Measurements from ENCODE around the gene MED13L.
A peak's percentile ranks its signal among the peaks of the same experiment; 100 is the strongest.

The MED13L gene

GRCh38 chr12:116101991-116102390, 175.5 kb downstream of the MED13L start:
- no peaks in the 10 kb centered on the region for H3K9me3 ChIP-seq
- no peak for TF ChIP-seq CTCF (IDR thresholded peaks at IDR 0.05)
- peaks cover 5% of the 10 kb centered on the region for H3K36me3 ChIP-seq
- no peaks in the 10 kb centered on the region for H3K27me3 ChIP-seq
- H3K4me3 ChIP-seq (ENCODE audit: low read depth in 1 of 2, low read length in 1 of 2): no peak overlapping the region
- H3K27ac ChIP-seq: peak overlapping the region; percentile 32
- peaks cover 0 to 10% of the 10 kb centered on the region in 2 experiments for H3K4me1 ChIP-seq (ENCODE audit: control insufficient read depth in 1 of 2, insufficient read depth in 1 of 2, low read depth in 1 of 2, low read length in 1 of 2)

GRCh38 chr12:116099652-116100432, 177.7 kb downstream of the MED13L start:
- no peaks in the 10 kb centered on the region for H3K9me3 ChIP-seq
- peaks cover 0 to 10% of the 10 kb centered on the region in 2 experiments for H3K4me1 ChIP-seq (ENCODE audit: control insufficient read depth in 1 of 2, insufficient read depth in 1 of 2, low read depth in 1 of 2, low read length in 1 of 2)
- no peak for TF ChIP-seq CTCF (IDR thresholded peaks at IDR 0.05)
- peaks cover 13% of the 10 kb centered on the region for H3K36me3 ChIP-seq
- H3K4me3 ChIP-seq (ENCODE audit: low read depth in 1 of 2, low read length in 1 of 2): no peak overlapping the region
- H3K27ac ChIP-seq: peak overlapping the region; percentile 19
- H3K27me3 ChIP-seq: no peaks in the 10 kb centered on the region

- TF ChIP-seq CTCF (IDR thresholded peaks at IDR 0.05): no peak
- no peaks in the 10 kb centered on the region for H3K9me3 ChIP-seq
These were observed 180.6 kb downstream of the MED13L start for GRCh38 chr12:116096874-116097273.

GRCh38 chr12:116094475-116094874, 183.0 kb downstream of the MED13L start:
- Histone ChIP-seq H3K36me3 (peaks cover 24% of the 10 kb centered on the region), H3K27ac (no peak overlapping the region), H3K9me3 (no peaks in the 10 kb centered on the region), H3K27me3 (no peaks in the 10 kb centered on the region), H3K4me3 (ENCODE audit: low read depth in 1 of 2, low read length in 1 of 2) (no peak overlapping the region), H3K4me1 (ENCODE audit: control insufficient read depth in 1 of 2, insufficient read depth in 1 of 2, low read depth in 1 of 2, low read length in 1 of 2) (peaks cover 0 to 6% of the 10 kb centered on the region in 2 experiments)
- no peak for TF ChIP-seq CTCF (IDR thresholded peaks at IDR 0.05)

More at GRCh38 chr12:116096874-116097273, 180.6 kb downstream of the MED13L start:
- H3K27me3 ChIP-seq: no peaks in the 10 kb centered on the region
- H3K36me3 ChIP-seq: peaks cover 19% of the 10 kb centered on the region
- H3K27ac ChIP-seq: no peak overlapping the region
- H3K4me3 ChIP-seq (ENCODE audit: low read depth in 1 of 2, low read length in 1 of 2): no peak overlapping the region
- H3K4me1 ChIP-seq (ENCODE audit: control insufficient read depth in 1 of 2, insufficient read depth in 1 of 2, low read depth in 1 of 2, low read length in 1 of 2): peaks cover 0 to 10% of the 10 kb centered on the region in 2 experiments

- peaks cover 24% of the 10 kb centered on the region for H3K36me3 ChIP-seq
- H3K27me3 ChIP-seq: no peaks in the 10 kb centered on the region
- no peaks in the 10 kb centered on the region for H3K9me3 ChIP-seq
- H3K4me1 ChIP-seq (ENCODE audit: control insufficient read depth in 1 of 2, insufficient read depth in 1 of 2, low read depth in 1 of 2, low read length in 1 of 2): peaks cover 0 to 6% of the 10 kb centered on the region in 2 experiments
- TF ChIP-seq CTCF (IDR thresholded peaks at IDR 0.05): no peak
- no peak overlapping the region for H3K27ac ChIP-seq
- H3K4me3 ChIP-seq (ENCODE audit: low read depth in 1 of 2, low read length in 1 of 2): no peak overlapping the region
These were observed 183.6 kb downstream of the MED13L start for GRCh38 chr12:116093915-116094314.
